ENCODE results near the gene ZNF564. TPM values are rescaled to one million over a fixed set of nuclear protein-coding genes. Genes with fewer than 3 reads are reported as not detected.

The ZNF564 gene
- total RNA-seq (10 to 100 TPM in 6 of 7 donors, 1 to 10 TPM in 1; 7.9 to 23.2 (median 16.6) TPM), polyA plus RNA-seq (1 to 10 TPM; 7.2 to 8.8 TPM)
- long read RNA-seq, donor 1, transcript ZNF564-201 (4 exons, 2,935 nt) = major isoform, 54 of 57 reads
- long read RNA-seq, donor 1, partial matches to known transcripts = 0 of 57 reads
- long read RNA-seq, donor 1, other reads (novel, unspliced or antisense) = 1 of 57 reads
- long read RNA-seq, donor 2, transcript ZNF564-201 (4 exons, 2,935 nt) = major isoform, 6 of 6 reads
- long read RNA-seq, donor 2, partial matches to known transcripts = 0 of 6 reads
- long read RNA-seq, donor 2, other reads (novel, unspliced or antisense) = 0 of 6 reads
- long read RNA-seq, donor 3, transcript ZNF564-201 (4 exons, 2,935 nt) = major isoform, 28 of 33 reads
- long read RNA-seq, donor 3, partial matches to known transcripts = 0 of 33 reads
- long read RNA-seq, donor 3, other reads (novel, unspliced or antisense) = 2 of 33 reads

GRCh38 chr19:12551060-12551832, at the start of gene ZNF564:
TSS of gene ZNF564 (minus strand) at chr19:12551482. CDS start at chr19:12551332, 150 bp downstream.
- peak within 1 kb of the TSS; percentile 97 for H3K4me3 ChIP-seq
- H3K9me3 ChIP-seq = no peaks in the 10 kb centered on the region
- H3K27ac ChIP-seq = peak within 1 kb of the TSS; percentile 56 to 96
- TF ChIP-seq CTCF (IDR thresholded peaks at IDR 0.05) (peak in 1 of 3 donors; percentile 18), POLR2A (IDR thresholded peaks at IDR 0.05) (peak; percentile 37), EP300 (IDR thresholded peaks at IDR 0.05) (no peak)
- no peaks in the 10 kb centered on the region for H3K36me3 ChIP-seq
- WGBS, 3 donors = 0% methylated on average over 45 to 49 of the region's 49 CpGs
- H3K4me1 ChIP-seq (ENCODE audit: insufficient read depth) = peaks cover 10% of the 10 kb centered on the region
- peak; percentile 90 to 95 (median 92) for DNase-seq
- H3K27me3 ChIP-seq = no peaks in the 10 kb centered on the region
- intact Hi-C loops (cut with DNase I) = no loop called here

GRCh38 chr19:12597594-12597993, 46.3 kb upstream of the ZNF564 start:
- Histone ChIP-seq H3K9me3 (no peaks in the 10 kb centered on the region), H3K27me3 (no peaks in the 10 kb centered on the region), H3K36me3 (no peaks in the 10 kb centered on the region), H3K4me1 (ENCODE audit: insufficient read depth) (no peaks in the 10 kb centered on the region), H3K4me3 (no peak overlapping the region), H3K27ac (no peak overlapping the region)
- intact Hi-C loops (cut with DNase I) = no loop called here
- TF ChIP-seq CTCF (IDR thresholded peaks at IDR 0.05) (no peak), POLR2A (IDR thresholded peaks at IDR 0.05) (no peak), EP300 (IDR thresholded peaks at IDR 0.05) (no peak)
- 86 to 88% (median 86%) methylated on average over 11 of the region's 11 CpGs for WGBS, 3 donors
- DNase-seq = no peak

GRCh38 chr19:12596927-12597548, 45.8 kb upstream of the ZNF564 start:
- TF ChIP-seq POLR2A (IDR thresholded peaks at IDR 0.05) (no peak), CTCF (IDR thresholded peaks at IDR 0.05) (no peak), EP300 (IDR thresholded peaks at IDR 0.05) (no peak)
- DNase-seq = no peak
- Histone ChIP-seq H3K36me3 (no peaks in the 10 kb centered on the region), H3K27ac (no peak overlapping the region), H3K4me1 (ENCODE audit: insufficient read depth) (no peaks in the 10 kb centered on the region), H3K27me3 (no peaks in the 10 kb centered on the region), H3K4me3 (no peak overlapping the region), H3K9me3 (no peaks in the 10 kb centered on the region)
- intact Hi-C loops (cut with DNase I) = no loop called here
- 74 to 78% (median 75%) methylated on average over 36 to 38 of the region's 38 CpGs for WGBS, 3 donors

GRCh38 chr19:12596485-12596884, 45.2 kb upstream of the ZNF564 start:
- Histone ChIP-seq H3K4me1 (ENCODE audit: insufficient read depth) (no peaks in the 10 kb centered on the region), H3K27me3 (no peaks in the 10 kb centered on the region), H3K9me3 (no peaks in the 10 kb centered on the region), H3K36me3 (no peaks in the 10 kb centered on the region), H3K4me3 (no peak overlapping the region), H3K27ac (no peak overlapping the region)
- intact Hi-C loops (cut with DNase I) = no loop called here
- 89 to 93% (median 92%) methylated on average over 11 of the region's 11 CpGs for WGBS, 3 donors
- peak in 1 of 5 donors; percentile 2 for DNase-seq
- TF ChIP-seq POLR2A (IDR thresholded peaks at IDR 0.05) = no peak
- TF ChIP-seq CTCF (IDR thresholded peaks at IDR 0.05) = no peak
- TF ChIP-seq EP300 (IDR thresholded peaks at IDR 0.05) = no peak

Data from ovary (tissue), 10 donors.